Trophoblast cell (in vitro differentiated cells and primary cell): ENCODE results near the gene MAN1C1.

Source experiments
- DNase-seq, 2 donors: peaks; one replicate each; pipeline ENCODE4 v3.0.0-alpha.2; 2016
- H2AFZ ChIP-seq: 2 replicates; pipeline ENCODE4 v1.6.1; 2013; ENCODE audit warnings: low read length, moderate library complexity, mild to moderate bottlenecking; ENCODE audit not compliant: insufficient read depth, poor library complexity
- H2AK5ac ChIP-seq: 2 replicates; pipeline ENCODE4 v1.6.1; 2013; ENCODE audit warnings: mild to moderate bottlenecking, low read length
- H2BK120ac ChIP-seq: 2 replicates; pipeline ENCODE4 v1.6.1; 2013; ENCODE audit warnings: low read length, mild to moderate bottlenecking, moderate library complexity; ENCODE audit not compliant: insufficient read depth, poor library complexity
- H2BK12ac ChIP-seq: 2 replicates; pipeline ENCODE4 v1.6.1; 2013; ENCODE audit warnings: mild to moderate bottlenecking, low read length, moderate library complexity
- H2BK5ac ChIP-seq: 2 replicates; pipeline ENCODE4 v1.6.1; 2013; ENCODE audit warnings: low read length, low read depth, moderate library complexity, mild to moderate bottlenecking; ENCODE audit not compliant: poor library complexity
- H3K14ac ChIP-seq: 2 replicates; pipeline ENCODE4 v1.6.1; 2013; ENCODE audit warnings: mild to moderate bottlenecking, low read length
- H3K18ac ChIP-seq: 2 replicates; pipeline ENCODE4 v1.6.1; 2013; ENCODE audit warnings: mild to moderate bottlenecking, low read length
- H3K23ac ChIP-seq: 2 replicates; pipeline ENCODE4 v1.6.1; 2013; ENCODE audit warnings: low read length
- H3K27ac ChIP-seq: 2 replicates; pipeline ENCODE4 v1.5.1; 2013; ENCODE audit warnings: low read depth, mild to moderate bottlenecking, inconsistent platforms, low read length, moderate library complexity
- H3K27me3 ChIP-seq: 2 replicates; pipeline ENCODE4 v1.6.1; 2013; ENCODE audit warnings: inconsistent platforms, mild to moderate bottlenecking, low read length, moderate library complexity; ENCODE audit not compliant: insufficient read depth
- H3K36me3 ChIP-seq, 2 experiments: 1 replicate in 1 of 2; 2 replicates in 1 of 2; pipeline ENCODE4 v1.6.1; 2013; ENCODE audit warnings: low read length in 2 of 2, mild to moderate bottlenecking in 2 of 2, moderate library complexity in 1 of 2; ENCODE audit not compliant: insufficient read depth in 2 of 2, control insufficient read depth in 1 of 2
- H3K4ac ChIP-seq: 2 replicates; pipeline ENCODE4 v1.6.1; 2013; ENCODE audit warnings: low read depth, mild to moderate bottlenecking, low read length, moderate library complexity
- H3K4me1 ChIP-seq, 2 experiments: 1 replicate in 1 of 2; 2 replicates in 1 of 2; pipeline ENCODE4 v1.6.1; 2013; ENCODE audit warnings: low read length in 2 of 2, mild to moderate bottlenecking in 2 of 2, moderate library complexity in 1 of 2; ENCODE audit not compliant: insufficient read depth in 2 of 2, control insufficient read depth in 1 of 2
- H3K4me2 ChIP-seq: 2 replicates; pipeline ENCODE4 v1.6.1; 2013; ENCODE audit warnings: inconsistent platforms, mild to moderate bottlenecking, low read length, moderate library complexity
- H3K4me3 ChIP-seq: 2 replicates; pipeline ENCODE4 v1.5.1; 2013; ENCODE audit warnings: mild to moderate bottlenecking, low read depth, low read length, inconsistent platforms
- H3K79me1 ChIP-seq: one replicate; pipeline ENCODE4 v1.6.1; 2013; ENCODE audit warnings: low read length
- H3K79me2 ChIP-seq: 2 replicates; pipeline ENCODE4 v1.6.1; 2013; ENCODE audit warnings: low read length, mild to moderate bottlenecking; ENCODE audit not compliant: control insufficient read depth, insufficient read depth, poor library complexity
- H3K9ac ChIP-seq: 2 replicates; pipeline ENCODE4 v1.6.1; 2013; ENCODE audit warnings: mild to moderate bottlenecking, low read length
- H3K9me3 ChIP-seq: 2 replicates; pipeline ENCODE4 v1.6.1; 2013; ENCODE audit warnings: low read depth, mild to moderate bottlenecking, control low read depth, inconsistent platforms, low read length; ENCODE audit not compliant: insufficient read depth
- H4K12ac ChIP-seq: 2 replicates; pipeline ENCODE4 v1.6.1; 2013; ENCODE audit warnings: low read depth, mild to moderate bottlenecking, low read length, moderate library complexity
- H4K8ac ChIP-seq: 2 replicates; pipeline ENCODE4 v1.6.1; 2013; ENCODE audit warnings: low read depth, mild to moderate bottlenecking, low read length, moderate library complexity
- H4K91ac ChIP-seq: one replicate; pipeline ENCODE4 v1.6.1; 2013; ENCODE audit warnings: low read depth, mild to moderate bottlenecking, low read length, moderate library complexity
- WGBS: extraction: QIAGEN DNeasy Blood & Tissue Kit; methylation state at CpG from one replicate; pipeline ENCODE4 v1.1.7; 2013; ENCODE audit warnings: missing lambda C conversion rate; ENCODE audit not compliant: insufficient read length, insufficient coverage; ENCODE audit errors: extremely low coverage; 5-methylcytosine and 5-hydroxymethylcytosine counted together

The MAN1C1 gene

DNA sequence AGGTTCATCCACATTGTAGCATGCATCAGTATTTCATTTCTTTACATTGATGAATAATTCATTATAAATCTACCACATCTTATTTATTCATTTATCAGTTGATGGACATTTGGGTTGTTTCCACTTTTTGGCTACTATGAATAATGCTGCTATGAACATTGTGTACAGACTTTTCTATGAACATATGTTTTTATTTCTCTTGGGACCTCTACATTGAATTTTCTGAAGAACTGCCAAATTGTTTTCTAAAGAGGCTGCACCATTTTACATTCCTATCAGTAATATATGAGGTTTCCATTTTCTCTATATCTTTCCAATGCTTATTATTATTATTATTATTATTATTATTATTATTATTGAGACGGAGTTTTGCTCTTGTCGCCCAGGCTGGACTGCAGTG is 102.1 kb downstream of the MAN1C1 start:
- H3K23ac ChIP-seq: no peak overlapping the region
- H3K14ac ChIP-seq: no peak overlapping the region
- no peak overlapping the region for H3K4me3 ChIP-seq
- H3K79me2 ChIP-seq: no peaks in the 10 kb centered on the region
- no peak overlapping the region for H4K8ac ChIP-seq
- H3K4me2 ChIP-seq: no peak overlapping the region
- H3K27ac ChIP-seq: no peak overlapping the region
- H3K4ac ChIP-seq: no peak overlapping the region
- H2AK5ac ChIP-seq: no peak overlapping the region
- no peak overlapping the region for H2BK120ac ChIP-seq
- H3K27me3 ChIP-seq: no peaks in the 10 kb centered on the region
- H4K91ac ChIP-seq: no peak overlapping the region
- H4K12ac ChIP-seq: no peak overlapping the region
- H2BK5ac ChIP-seq: no peak overlapping the region
- no peaks in the 10 kb centered on the region for H3K4me1 ChIP-seq
- WGBS: no CpG with 5 or more reads among the region's 2 CpGs
- no peaks in the 10 kb centered on the region for H3K79me1 ChIP-seq
- no peak overlapping the region for H2BK12ac ChIP-seq
- no peaks in the 10 kb centered on the region for H3K36me3 ChIP-seq
- no peak for DNase-seq
- H3K9ac ChIP-seq: no peak overlapping the region
- no peaks in the 10 kb centered on the region for H3K9me3 ChIP-seq
- no peak overlapping the region for H3K18ac ChIP-seq
- no peak overlapping the region for H2AFZ ChIP-seq

DNA sequence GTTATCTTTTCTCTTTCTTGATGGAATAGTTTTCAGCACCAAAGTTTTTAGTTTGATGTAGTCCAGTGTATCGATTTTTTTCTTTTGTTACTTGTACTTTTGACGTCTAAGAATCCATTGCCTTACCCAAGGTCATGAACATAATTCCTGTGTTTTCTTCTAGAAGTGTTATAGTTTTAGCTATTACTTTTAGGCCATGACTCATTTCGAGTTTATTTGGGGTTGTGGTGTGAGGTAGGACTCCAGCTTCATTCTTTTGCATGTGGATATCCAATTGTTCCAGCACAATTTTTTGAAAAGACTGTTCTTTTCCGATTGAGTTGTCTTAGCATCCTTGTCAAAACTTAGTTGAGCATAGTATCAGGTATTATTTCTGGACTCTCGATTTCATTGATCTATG is 104.0 kb downstream of the MAN1C1 start:
- no peak overlapping the region for H4K91ac ChIP-seq
- H3K9me3 ChIP-seq: no peaks in the 10 kb centered on the region

GRCh38 chr1:25723250-25723880 is 106.8 kb downstream of the MAN1C1 start:
- no peak for DNase-seq
- WGBS: no CpG with 5 or more reads among the region's 4 CpGs

More for the DNA sequence above, 104.0 kb downstream of the MAN1C1 start:
- no peak for DNase-seq
- Histone ChIP-seq H3K4me3 (no peak overlapping the region), H3K4me1 (peaks cover 2 to 9% of the 10 kb centered on the region in 2 experiments), H3K23ac (no peak overlapping the region), H3K4me2 (no peak overlapping the region), H4K12ac (no peak overlapping the region), H3K79me1 (no peaks in the 10 kb centered on the region), H2BK5ac (no peak overlapping the region), H2BK120ac (no peak overlapping the region), H3K14ac (no peak overlapping the region), H3K79me2 (no peaks in the 10 kb centered on the region), H2AK5ac (no peak overlapping the region), H3K18ac (no peak overlapping the region), H3K36me3 (no peaks in the 10 kb centered on the region), H3K4ac (no peak overlapping the region), H2BK12ac (no peak overlapping the region), H3K27me3 (no peaks in the 10 kb centered on the region), H3K27ac (no peak overlapping the region), H4K8ac (no peak overlapping the region), H3K9ac (no peak overlapping the region), H2AFZ (no peak overlapping the region)
- no CpG with 5 or more reads among the region's 5 CpGs for WGBS

DNA sequence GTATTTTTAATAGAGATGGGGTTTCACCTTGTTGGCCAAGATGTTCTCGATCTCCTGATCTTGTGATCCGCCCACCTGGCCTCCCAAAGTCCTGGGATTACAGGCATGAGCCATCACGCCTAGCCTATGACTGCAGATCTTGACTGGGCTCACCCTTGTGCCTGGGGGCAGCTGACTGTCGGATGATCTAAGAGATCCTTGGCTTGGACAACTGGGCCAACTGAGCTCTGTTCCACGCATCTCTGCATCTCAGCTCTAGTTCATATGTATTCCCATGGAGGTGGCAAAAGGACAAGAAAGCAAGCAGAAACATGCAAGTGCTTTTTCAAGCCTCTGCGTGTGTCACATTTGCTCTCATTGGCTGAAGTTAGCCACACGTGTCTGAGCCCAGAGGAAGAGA is 107.6 kb downstream of the MAN1C1 start:
- no peak overlapping the region for H4K91ac ChIP-seq
- no peaks in the 10 kb centered on the region for H3K9me3 ChIP-seq
- H3K27me3 ChIP-seq: no peaks in the 10 kb centered on the region
- H3K4ac ChIP-seq: no peak overlapping the region
- H3K9ac ChIP-seq: no peak overlapping the region
- H2AK5ac ChIP-seq: no peak overlapping the region
- H2AFZ ChIP-seq: no peak overlapping the region
- no peak overlapping the region for H2BK5ac ChIP-seq
- H2BK12ac ChIP-seq: no peak overlapping the region
- no peak overlapping the region for H3K27ac ChIP-seq
- no peak overlapping the region for H3K14ac ChIP-seq
- H3K23ac ChIP-seq: peak overlapping the region; percentile 6
- no peaks in the 10 kb centered on the region for H3K36me3 ChIP-seq
- no peak overlapping the region for H3K4me2 ChIP-seq
- no peaks in the 10 kb centered on the region for H3K79me1 ChIP-seq
- no peak overlapping the region for H2BK120ac ChIP-seq
- DNase-seq: no peak
- H3K4me1 ChIP-seq: peaks cover 12 to 25% of the 10 kb centered on the region in 2 experiments
- WGBS: no CpG with 5 or more reads among the region's 7 CpGs
- no peak overlapping the region for H4K12ac ChIP-seq
- no peak overlapping the region for H3K4me3 ChIP-seq
- H3K79me2 ChIP-seq: no peaks in the 10 kb centered on the region
- no peak overlapping the region for H4K8ac ChIP-seq
- no peak overlapping the region for H3K18ac ChIP-seq

More at GRCh38 chr1:25723250-25723880, 106.8 kb downstream of the MAN1C1 start:
- Histone ChIP-seq H2BK12ac (no peak overlapping the region), H3K79me2 (no peaks in the 10 kb centered on the region), H3K4me3 (no peak overlapping the region), H3K9ac (no peak overlapping the region), H3K36me3 (no peaks in the 10 kb centered on the region), H2AFZ (no peak overlapping the region), H3K18ac (no peak overlapping the region), H3K4ac (no peak overlapping the region), H2BK120ac (no peak overlapping the region), H3K27ac (no peak overlapping the region), H4K8ac (no peak overlapping the region), H2BK5ac (no peak overlapping the region), H4K12ac (no peak overlapping the region), H3K27me3 (no peaks in the 10 kb centered on the region), H3K14ac (no peak overlapping the region), H3K9me3 (no peaks in the 10 kb centered on the region), H3K23ac (no peak overlapping the region), H3K4me2 (no peak overlapping the region), H4K91ac (no peak overlapping the region), H3K4me1 (peaks cover 12 to 25% of the 10 kb centered on the region in 2 experiments), H3K79me1 (no peaks in the 10 kb centered on the region), H2AK5ac (no peak overlapping the region)
